ENCODE results near the gene FTO.

DNA sequence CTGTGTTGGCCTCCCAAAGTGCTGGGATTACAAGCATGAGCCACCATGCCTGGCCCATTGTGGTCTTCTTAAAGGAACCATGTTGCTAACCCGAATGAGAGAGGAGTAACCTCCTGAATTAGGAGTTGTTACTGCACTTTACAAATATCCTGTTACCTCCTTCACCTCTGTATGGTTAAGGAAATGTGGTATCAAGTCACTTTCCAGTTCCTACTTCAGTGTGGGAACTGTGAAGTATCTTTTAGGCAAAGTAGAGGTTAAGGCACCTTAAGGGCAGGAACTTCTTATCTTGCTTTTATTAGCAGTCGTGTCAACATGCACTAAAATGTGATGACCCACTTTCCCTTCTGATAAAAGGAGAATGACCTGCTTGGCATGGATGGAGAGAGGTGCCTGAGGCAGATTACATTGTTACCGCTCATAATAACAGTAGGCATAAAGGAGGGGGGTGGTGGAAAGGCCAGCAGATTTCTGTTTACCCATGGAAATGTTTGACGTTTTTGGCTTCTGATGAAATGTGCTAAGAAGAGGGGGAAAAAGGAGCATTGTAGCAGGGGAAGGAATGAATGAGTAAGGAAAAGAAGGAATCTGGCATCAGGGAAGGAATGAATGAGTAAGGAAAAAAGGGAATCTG is 28.5 kb downstream of the FTO start:
- TF ChIP-seq POLR2A (IDR thresholded peaks at IDR 0.05): no peak
- TF ChIP-seq EP300 (IDR thresholded peaks at IDR 0.05; ENCODE audit: low read depth): no peak
- no peak for TF ChIP-seq CTCF (IDR thresholded peaks at IDR 0.05)
